HepG2 (cell line): Measurements from ENCODE around the gene KLF3. TPM values are rescaled to one million over a fixed set of nuclear protein-coding genes. Genes with fewer than 3 reads are reported as not detected.

Source experiments
- ATAC-seq: fragments of 200-7000 bp; cut with Tn5 transposase; 3 replicates; pipeline ENCODE4 v1.9.1; 2020; ENCODE audit warnings: mild to moderate bottlenecking, moderate library complexity
- BruUV-seq: library from RNA; stranded (reverse); fragments of 400-500 nt; replicated peaks from 2 replicates; lab custom pipeline; 2021; lab: Mats Ljungman, UMichigan
- CTCF ChIA-PET: fragments of 300-600 bp; formaldehyde crosslinking; extraction: SDS; loops from one replicate; lab custom pipeline; 2021; ENCODE audit warnings: low total read pairs, inconsistent platforms, low intra/inter-chr PET ratio; lab: Yijun Ruan, JAX
- POLR2A ChIA-PET: fragments of 350-600 bp; sonication (Branson Sonifier 250); formaldehyde crosslinking; loops from one replicate; lab custom pipeline; 2020; ENCODE audit warnings: antibody characterized with exemption, inconsistent platforms; lab: Yijun Ruan, JAX
- DNase-seq: peaks from one replicate; pipeline ENCODE4 v3.0.0-alpha.2; 2015; ENCODE audit warnings: low spot score
- FAIRE-seq: peaks from 3 replicates; lab custom pipeline; 2011; peaks lifted over from hg19 to GRCh38; lab: Jason Lieb, UNC
- H2AFZ ChIP-seq: one replicate; pipeline ENCODE4 v1.6.1; 2011; ENCODE audit warnings: low read length, inconsistent platforms
- H3K27ac ChIP-seq: fragments of 300-600 bp; 3 replicates; pipeline ENCODE4 v1.8.0; 2011; ENCODE audit warnings: mixed run types, mild to moderate bottlenecking, mixed read lengths, low read length, inconsistent platforms; ENCODE audit not compliant: insufficient read depth; ENCODE audit errors: extremely low read length
- H3K27me3 ChIP-seq, 2 experiments: fragments of 200-600 bp in 1 of 2; 2 replicates in 1 of 2; 3 replicates in 1 of 2; pipeline versions ENCODE4 v1.6.0 to v1.8.0; 2011; ENCODE audit warnings: low read length in 2 of 2, mild to moderate bottlenecking in 2 of 2, moderate library complexity in 2 of 2, inconsistent platforms in 1 of 2; ENCODE audit not compliant: insufficient read depth in 2 of 2, control insufficient read depth in 1 of 2
- H3K36me3 ChIP-seq, 2 experiments: fragments of 200-600 bp in 1 of 2; replicated peaks in 1 of 2; 2 replicates in 1 of 2; 3 replicates in 1 of 2; pipeline versions ENCODE4 v1.5.1 to v1.8.0; 2011; ENCODE audit warnings: low read length in 2 of 2, inconsistent platforms in 1 of 2; ENCODE audit not compliant: insufficient read depth in 2 of 2, control insufficient read depth in 1 of 2
- H3K4me1 ChIP-seq: 2 replicates; pipeline ENCODE4 v1.5.1; 2012; ENCODE audit warnings: low read length, inconsistent platforms; ENCODE audit not compliant: insufficient read depth
- H3K4me2 ChIP-seq: 2 replicates; pipeline ENCODE4 v1.6.0; 2011; ENCODE audit warnings: low read depth, low read length, inconsistent platforms
- H3K4me3 ChIP-seq, 3 experiments: fragments of 200-600 bp in 1 of 3; sonication (generic), shearing (Covaris generic) in 1 of 3; replicated peaks in 1 of 3; 2 replicates each; pipeline ENCODE4 v1.5.1; 2011 to 2016; ENCODE audit warnings: low read length in 3 of 3, inconsistent platforms in 2 of 3, low read depth in 2 of 3, mild to moderate bottlenecking in 2 of 3, control low read depth in 1 of 3, mixed read lengths in 1 of 3; ENCODE audit not compliant: insufficient read depth in 1 of 3
- H3K79me2 ChIP-seq: one replicate; pipeline ENCODE4 v1.6.1; 2011; ENCODE audit warnings: low read length, inconsistent platforms; ENCODE audit not compliant: insufficient read depth
- H3K9ac ChIP-seq: 2 replicates; pipeline ENCODE4 v1.6.0; 2011; ENCODE audit warnings: mild to moderate bottlenecking, low read depth, low read length, inconsistent platforms; ENCODE audit not compliant: insufficient read depth
- H3K9me3 ChIP-seq: 2 replicates; pipeline ENCODE4 v1.5.1; 2012; ENCODE audit warnings: mild to moderate bottlenecking, low read length
- H4K20me1 ChIP-seq: 2 replicates; pipeline ENCODE4 v1.6.0; 2011; ENCODE audit warnings: inconsistent platforms, mild to moderate bottlenecking, low read length, moderate library complexity; ENCODE audit not compliant: insufficient read depth
- AHR ChIP-seq: IDR thresholded peaks from 2 replicates; pipeline ENCODE4 v1.6.1; 2018; ENCODE audit warnings: missing genetic modification reagents, missing compliant biosample characterization
- CC2D1A ChIP-seq: sonication (generic); formaldehyde crosslinking; IDR thresholded peaks from 2 replicates; pipeline ENCODE4 v1.8.1; 2023; ENCODE audit warnings: mild to moderate bottlenecking, missing genetic modification reagents
- HMG20A ChIP-seq: IDR thresholded peaks from 2 replicates; pipeline ENCODE4 v1.6.1; 2016; ENCODE audit warnings: borderline replicate concordance
- PHB2 ChIP-seq: fragments of 450-650 bp; IDR thresholded peaks from 2 replicates; pipeline ENCODE4 v1.6.1; 2018; ENCODE audit not compliant: partially characterized antibody
- PLRG1 ChIP-seq: fragments of 450-650 bp; conservative IDR thresholded peaks from 2 replicates; pipeline ENCODE4 v1.6.1; 2016
- PLSCR1 ChIP-seq: sonication (generic); formaldehyde crosslinking; IDR thresholded peaks from 2 replicates; pipeline ENCODE4 v1.5.0; 2020; ENCODE audit warnings: missing genetic modification reagents, mild to moderate bottlenecking, borderline replicate concordance
- TERF1 ChIP-seq: sonication (generic); formaldehyde crosslinking; IDR thresholded peaks from 2 replicates; pipeline ENCODE4 v1.8.0; 2022; ENCODE audit warnings: mild to moderate bottlenecking, missing genetic modification reagents, moderate library complexity
- ZNF260 ChIP-seq: sonication (generic); formaldehyde crosslinking; IDR thresholded peaks from 2 replicates; pipeline ENCODE4 v1.4.0; 2020; ENCODE audit warnings: missing genetic modification reagents, low read depth, mild to moderate bottlenecking, borderline replicate concordance
- ZNF282 ChIP-seq: fragments of 450-650 bp; IDR thresholded peaks from 2 replicates; pipeline ENCODE4 v1.6.1; 2018; ENCODE audit not compliant: partially characterized antibody
- ZNF33B ChIP-seq: sonication (generic); formaldehyde crosslinking; IDR thresholded peaks from 2 replicates; pipeline ENCODE4 v1.5.1; 2020; ENCODE audit warnings: mild to moderate bottlenecking, missing genetic modification reagents
- ZNF496 ChIP-seq: sonication (generic); formaldehyde crosslinking; IDR thresholded peaks from 2 replicates; pipeline ENCODE4 v1.8.1; 2023; ENCODE audit warnings: mild to moderate bottlenecking, moderate library complexity, missing genetic modification reagents; ENCODE audit not compliant: insufficient replicate concordance
- ZNF616 ChIP-seq: sonication (generic); formaldehyde crosslinking; IDR thresholded peaks from 2 replicates; pipeline ENCODE4 v1.5.0; 2020; ENCODE audit warnings: low read depth, mild to moderate bottlenecking, missing genetic modification reagents
- ZNF724P ChIP-seq: sonication (generic); formaldehyde crosslinking; IDR thresholded peaks from 2 replicates; pipeline ENCODE4 v1.8.0; 2022; ENCODE audit warnings: missing genetic modification reagents, borderline replicate concordance
- ZNF782 ChIP-seq: sonication (generic); formaldehyde crosslinking; IDR thresholded peaks from 2 replicates; pipeline ENCODE4 v1.4.0; 2020; ENCODE audit warnings: missing genetic modification reagents, mild to moderate bottlenecking, borderline replicate concordance
- ZSCAN31 ChIP-seq: sonication (generic); formaldehyde crosslinking; IDR thresholded peaks from 2 replicates; pipeline ENCODE4 v1.5.0; 2020; ENCODE audit warnings: low read depth, mild to moderate bottlenecking, missing genetic modification reagents
- WGBS: methylation state at CpG from one replicate; pipeline ENCODE4 v1.1.6; 2017; ENCODE audit warnings: low lambda C conversion rate; 5-methylcytosine and 5-hydroxymethylcytosine counted together
- in situ Hi-C: cut with HindIII; loops from 2 replicates; pipeline ENCODE4 v1.10.0; 2017; ENCODE audit warnings: low pct_unique_long_range_greater_than_20kb; ENCODE audit not compliant: extremely low pct_ligation_motif_present
- intact Hi-C: fragments of 100-400 bp; cut with micrococcal nuclease; formaldehyde crosslinking; loops from one replicate; pipeline ENCODE4 v1.10.0; 2022; ENCODE audit not compliant: unreplicated experiment
- polyA plus RNA-seq, 8 experiments: library from polyadenylated mRNA; depleted of rRNA in 3 of 8; stranded (reverse) in 7 of 8; unstranded in 1 of 8; fragments of >200 nt; fragmentation: Illumina TruSeq in 4 of 8; extraction: Trizol in 4 of 8; gene quantifications; 2 replicates each; pipeline versions ENCODE4 v1.2.1 to v1.2.3, GENCODE V29; 2011 to 2016; ENCODE audit warnings: low read depth in 4 of 8, missing spikeins in 1 of 8, mixed read lengths in 1 of 8; ENCODE audit not compliant: insufficient read depth in 1 of 8
- total RNA-seq, 5 experiments: library from RNA; depleted of rRNA; stranded (reverse); fragments of >200 nt; fragmentation: Illumina TruSeq; extraction: Trizol; gene quantifications; 2 replicates each; pipeline ENCODE4 v1.2.3, GENCODE V29; 2016; ENCODE audit warnings: low read depth in 1 of 5
- TF ChIP-seq, protein P1 (sequence below): IDR thresholded peaks from 2 replicates; pipeline ENCODE4 v1.6.1; 2012; ENCODE audit warnings: low read depth, low read length, improper control_type of control experiment
- TF ChIP-seq, protein P2 (sequence below): sonication (generic); formaldehyde crosslinking; IDR thresholded peaks from 2 replicates; pipeline ENCODE4 v1.5.1; 2020; ENCODE audit warnings: missing genetic modification reagents, mild to moderate bottlenecking, borderline replicate concordance
- TF ChIP-seq, protein P3 (sequence below): sonication (generic); formaldehyde crosslinking; IDR thresholded peaks from 2 replicates; pipeline ENCODE4 v1.4.0; 2020; ENCODE audit warnings: low read depth, mild to moderate bottlenecking, missing genetic modification reagents

Gene KLF3
- total and polyA plus RNA-seq, 2 of the 13 experiments (the other 11 are each of a cell fraction or from before 2014, with no cell fraction given) = 29.1 to 37.8 TPM

GRCh38 chr4:38724475-38724808 lies 60.4 kb downstream of the KLF3 start (continued):
- TF ChIP-seq TERF1 (no peak), AHR (CRISPR knock-in tag) (no peak), PLSCR1 (no peak), ZNF282 (no peak), ZNF33B (no peak), HMG20A (no peak), PHB2 (no peak)
- TF ChIP-seq, protein P1, sequence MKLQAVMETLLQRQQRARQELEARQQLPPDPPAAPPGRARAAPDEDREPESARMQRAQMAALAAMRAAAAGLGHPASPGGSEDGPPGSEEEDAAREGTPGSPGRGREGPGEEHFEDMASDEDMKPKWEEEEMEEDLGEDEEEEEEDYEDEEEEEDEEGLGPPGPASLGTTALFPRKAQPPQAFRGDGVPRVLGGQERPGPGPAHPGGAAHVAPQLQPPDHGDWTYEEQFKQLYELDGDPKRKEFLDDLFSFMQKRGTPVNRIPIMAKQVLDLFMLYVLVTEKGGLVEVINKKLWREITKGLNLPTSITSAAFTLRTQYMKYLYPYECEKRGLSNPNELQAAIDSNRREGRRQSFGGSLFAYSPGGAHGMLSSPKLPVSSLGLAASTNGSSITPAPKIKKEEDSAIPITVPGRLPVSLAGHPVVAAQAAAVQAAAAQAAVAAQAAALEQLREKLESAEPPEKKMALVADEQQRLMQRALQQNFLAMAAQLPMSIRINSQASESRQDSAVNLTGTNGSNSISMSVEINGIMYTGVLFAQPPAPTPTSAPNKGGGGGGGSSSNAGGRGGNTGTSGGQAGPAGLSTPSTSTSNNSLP = no peak
- TF ChIP-seq, all 625 proteins: peak for 0

GRCh38 chr4:38728631-38729141 lies 64.7 kb downstream of the KLF3 start:
- WGBS = 13% methylated on average over 4 of the region's 4 CpGs
- no peak overlapping the region for H3K4me2 ChIP-seq
- DNase-seq (peak; percentile 35), FAIRE-seq (no peak), ATAC-seq (peak; percentile 10)
- no peaks in the 10 kb centered on the region for H4K20me1 ChIP-seq
- POLR2A ChIA-PET = interaction anchor here (1.2 kb wide), 1 partner anchor 55 kb away, joined by 3 read pairs; no protein-coding TSS in a partner anchor
- BruUV-seq = no TSS peak
- H3K9ac ChIP-seq = no peak overlapping the region
- H3K9me3 ChIP-seq = peaks cover 9% of the 10 kb centered on the region
- H3K27ac ChIP-seq = no peak overlapping the region
- no peaks in the 10 kb centered on the region for H3K79me2 ChIP-seq
- H3K4me1 ChIP-seq = peaks cover 47% of the 10 kb centered on the region
- H2AFZ ChIP-seq = no peak overlapping the region
- no peak overlapping the region for H3K4me3 ChIP-seq
- no peaks in the 10 kb centered on the region for H3K36me3 ChIP-seq
- CTCF ChIA-PET = no interaction called here
- intact Hi-C loops (no loop called here), in situ Hi-C loops (loop anchor here (10.0 kb wide), 1 partner anchor 664 kb away; no protein-coding TSS in a partner anchor)
- no peaks in the 10 kb centered on the region for H3K27me3 ChIP-seq
- TF ChIP-seq, protein P2, sequence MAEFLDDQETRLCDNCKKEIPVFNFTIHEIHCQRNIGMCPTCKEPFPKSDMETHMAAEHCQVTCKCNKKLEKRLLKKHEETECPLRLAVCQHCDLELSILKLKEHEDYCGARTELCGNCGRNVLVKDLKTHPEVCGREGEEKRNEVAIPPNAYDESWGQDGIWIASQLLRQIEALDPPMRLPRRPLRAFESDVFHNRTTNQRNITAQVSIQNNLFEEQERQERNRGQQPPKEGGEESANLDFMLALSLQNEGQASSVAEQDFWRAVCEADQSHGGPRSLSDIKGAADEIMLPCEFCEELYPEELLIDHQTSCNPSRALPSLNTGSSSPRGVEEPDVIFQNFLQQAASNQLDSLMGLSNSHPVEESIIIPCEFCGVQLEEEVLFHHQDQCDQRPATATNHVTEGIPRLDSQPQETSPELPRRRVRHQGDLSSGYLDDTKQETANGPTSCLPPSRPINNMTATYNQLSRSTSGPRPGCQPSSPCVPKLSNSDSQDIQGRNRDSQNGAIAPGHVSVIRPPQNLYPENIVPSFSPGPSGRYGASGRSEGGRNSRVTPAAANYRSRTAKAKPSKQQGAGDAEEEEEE (CRISPR knock-in tag) = no peak
- TF ChIP-seq ZNF260 (CRISPR knock-in tag) (no peak), CC2D1A (no peak), ZNF724P (CRISPR knock-in tag) (no peak), ZSCAN31 (no peak), ZNF616 (no peak), ZNF782 (CRISPR knock-in tag) (no peak), ZNF496 (CRISPR knock-in tag) (no peak), PLRG1 (no peak)
- TF ChIP-seq, protein P3, sequence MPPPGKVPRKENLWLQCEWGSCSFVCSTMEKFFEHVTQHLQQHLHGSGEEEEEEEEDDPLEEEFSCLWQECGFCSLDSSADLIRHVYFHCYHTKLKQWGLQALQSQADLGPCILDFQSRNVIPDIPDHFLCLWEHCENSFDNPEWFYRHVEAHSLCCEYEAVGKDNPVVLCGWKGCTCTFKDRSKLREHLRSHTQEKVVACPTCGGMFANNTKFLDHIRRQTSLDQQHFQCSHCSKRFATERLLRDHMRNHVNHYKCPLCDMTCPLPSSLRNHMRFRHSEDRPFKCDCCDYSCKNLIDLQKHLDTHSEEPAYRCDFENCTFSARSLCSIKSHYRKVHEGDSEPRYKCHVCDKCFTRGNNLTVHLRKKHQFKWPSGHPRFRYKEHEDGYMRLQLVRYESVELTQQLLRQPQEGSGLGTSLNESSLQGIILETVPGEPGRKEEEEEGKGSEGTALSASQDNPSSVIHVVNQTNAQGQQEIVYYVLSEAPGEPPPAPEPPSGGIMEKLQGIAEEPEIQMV = no peak
